Ovary (tissue), 9 donors: Measurements from ENCODE around the gene KLC1. TPM values are rescaled to one million over a fixed set of nuclear protein-coding genes. Genes with fewer than 3 reads are reported as not detected.

Experiments used
- DNase-seq, 5 donors: peaks; one replicate each; pipeline ENCODE4 v3.0.0-alpha.2; 2019 to 2020
- H3K27ac ChIP-seq, 2 donors: fragments of 200-600 bp; one replicate each; pipeline versions ENCODE4 v1.5.1 to v1.8.0; 2019 to 2022
- H3K27me3 ChIP-seq: fragments of 200-600 bp; one replicate; pipeline ENCODE4 v1.8.0; 2022
- H3K36me3 ChIP-seq: fragments of 200-600 bp; sonication (generic); one replicate; pipeline ENCODE4 v1.5.1; 2019
- H3K4me1 ChIP-seq: one replicate; pipeline ENCODE4 v1.8.1; 2013; ENCODE audit warnings: mild to moderate bottlenecking, moderate library complexity; ENCODE audit not compliant: insufficient read depth
- H3K4me3 ChIP-seq: fragments of 200-600 bp; sonication (generic); one replicate; pipeline ENCODE4 v1.5.1; 2017
- H3K9me3 ChIP-seq, 2 donors: fragments of 200-600 bp in 1 of 2; sonication (generic) in 1 of 2; one replicate each; pipeline versions ENCODE4 v1.5.1 to v1.8.1; 2013 to 2019; ENCODE audit warnings: mild to moderate bottlenecking in 1 of 2, moderate library complexity in 1 of 2
- CTCF ChIP-seq, 3 donors: fragments of 450-650 bp in 2 of 3; fragments of 200-600 bp in 1 of 3; IDR thresholded peaks; one replicate each; pipeline versions ENCODE4 v1.5.1 to v1.8.0; 2016 to 2022; ENCODE audit warnings: antibody characterized with exemption in 3 of 3, mild to moderate bottlenecking in 1 of 3
- EP300 ChIP-seq: sonication (generic); formaldehyde crosslinking; IDR thresholded peaks from one replicate; pipeline ENCODE4 v1.6.1; 2017; ENCODE audit warnings: antibody characterized with exemption
- POLR2A ChIP-seq: fragments of 450-650 bp; IDR thresholded peaks from one replicate; pipeline ENCODE4 v1.6.1; 2017; ENCODE audit warnings: antibody characterized with exemption, mild to moderate bottlenecking, moderate library complexity
- WGBS, 3 donors: extraction: QIAGEN DNeasy Blood & Tissue Kit in 1 of 3; methylation state at CpG; one replicate each; pipeline versions ENCODE4 v1.1.5 to v1.1.7; 2013 to 2017; 5-methylcytosine and 5-hydroxymethylcytosine counted together
- intact Hi-C, 4 donors: fragments of 100-400 bp; cut with DNase I; formaldehyde crosslinking; loops; one replicate each; pipeline versions ENCODE4 v1.11.0 to v1.15.1; 2022 to 2023
- polyA plus RNA-seq, 2 donors: library from polyadenylated mRNA; stranded (reverse); fragments of 200-250 nt in 1 of 2; fragments of 350-450 nt in 1 of 2; fragmentation: Illumina TruSeq in 1 of 2; extraction: RNeasy Lipid Tissue Mini Kit (QIAGEN cat#74804) in 1 of 2; gene quantifications; one replicate each; pipeline ENCODE4 v1.2.3, GENCODE V29; 2013 to 2014
- total RNA-seq, 7 donors: library from RNA; depleted of rRNA in 2 of 7; stranded (reverse); fragments of >200 nt in 2 of 7; fragmentation: NEBNext Ultra II Directional in 3 of 7; extraction: Animal tissue kit (Norgen Biotek cat#: 25700) in 3 of 7; gene quantifications; one replicate each; pipeline versions ENCODE4 v1.1.0 to v1.2.4, GENCODE V29; 2016 to 2023
- donor health status: DM: no; HTN: no; CAD: no; lungs with moderate emphysema.
- donor health status: DM: no; HTN: no; CAD: no.
- donor health status: Bipolar disorder and iron deficiency.
- donor health status: DM: yes; HTN: yes; CAD: no.
- donor health status: DM: no; HTN: no; CAD: no.
- donor health status: DM: yes; HTN: yes; CAD: no.

Gene KLC1
- total and polyA plus RNA-seq, 9 donors: 80.0 to 191 (median 149) TPM

GRCh38 chr14:103676881-103677675 lies 48.1 kb downstream of the KLC1 start:
- H3K36me3 ChIP-seq: no peaks in the 10 kb centered on the region
- WGBS, 3 donors: 38 to 55% (median 53%) methylated on average over 16 of the region's 16 CpGs
- TF ChIP-seq CTCF (IDR thresholded peaks at IDR 0.05) (no peak), EP300 (no peak), POLR2A (no peak)
- H3K9me3 ChIP-seq: no peaks in the 10 kb centered on the region
- DNase-seq: peak in 1 of 5 donors; percentile 35
- H3K4me1 ChIP-seq: peaks cover 2% of the 10 kb centered on the region
- intact Hi-C loops: no loop called here
- no peaks in the 10 kb centered on the region for H3K27me3 ChIP-seq
- H3K4me3 ChIP-seq: no peak overlapping the region
- H3K27ac ChIP-seq: no peak overlapping the region

- peak in 1 of 5 donors; percentile 49 for DNase-seq
- H3K36me3 ChIP-seq: no peaks in the 10 kb centered on the region
- intact Hi-C loops: no loop called here
These were observed 50.3 kb downstream of the KLC1 start for GRCh38 chr14:103679351-103679750.

GRCh38 chr14:103680491-103681231 lies 51.6 kb downstream of the KLC1 start:
- no peaks in the 10 kb centered on the region for H3K36me3 ChIP-seq
- H3K27me3 ChIP-seq: no peaks in the 10 kb centered on the region
- no peaks in the 10 kb centered on the region for H3K9me3 ChIP-seq
- WGBS, 3 donors: 80 to 85% (median 82%) methylated on average over 17 of the region's 17 CpGs
- no peak overlapping the region for H3K4me3 ChIP-seq
- intact Hi-C loops: no loop called here
- no peak overlapping the region for H3K27ac ChIP-seq
- no peak for DNase-seq
- H3K4me1 ChIP-seq: peaks cover 2% of the 10 kb centered on the region
- TF ChIP-seq EP300 (no peak), POLR2A (no peak), CTCF (IDR thresholded peaks at IDR 0.05) (no peak)

More at GRCh38 chr14:103679351-103679750, 50.3 kb downstream of the KLC1 start:
- no peak overlapping the region for H3K27ac ChIP-seq
- H3K9me3 ChIP-seq: no peaks in the 10 kb centered on the region
- H3K4me1 ChIP-seq: peaks cover 2% of the 10 kb centered on the region
- H3K4me3 ChIP-seq: no peak overlapping the region
- no peaks in the 10 kb centered on the region for H3K27me3 ChIP-seq
- TF ChIP-seq EP300 (no peak), CTCF (IDR thresholded peaks at IDR 0.05) (no peak), POLR2A (no peak)
- 35 to 48% (median 41%) methylated on average over 13 of the region's 13 CpGs for WGBS, 3 donors

GRCh38 chr14:103683139-103683538 lies 54.1 kb downstream of the KLC1 start:
- WGBS, 3 donors: 78 to 80% (median 79%) methylated on average over 15 of the region's 15 CpGs
- intact Hi-C loops: no loop called here
- Histone ChIP-seq H3K27me3 (no peaks in the 10 kb centered on the region), H3K27ac (no peak overlapping the region), H3K4me3 (no peak overlapping the region), H3K4me1 (peaks cover 6% of the 10 kb centered on the region), H3K9me3 (no peaks in the 10 kb centered on the region), H3K36me3 (no peaks in the 10 kb centered on the region)
- DNase-seq: peak in 1 of 5 donors; percentile 17
- no peak for TF ChIP-seq POLR2A
